Mucosa of descending colon (tissue), 3 donors: ENCODE results near the gene ARAP1. TPM values are rescaled to one million over a fixed set of nuclear protein-coding genes. Genes with fewer than 3 reads are reported as not detected.

ENCODE experiments used
- ATAC-seq: fragments of 200-7000 bp; cut with Tn5 transposase; one replicate; pipeline ENCODE4 v1.9.1; 2020; ENCODE audit warnings: mild to moderate bottlenecking, moderate library complexity
- DNase-seq, 3 donors: peaks; one replicate each; pipeline ENCODE4 v3.0.0-alpha.2; 2020
- H3K36me3 ChIP-seq: fragments of 200-600 bp; one replicate; pipeline ENCODE4 v1.8.0; 2021; ENCODE audit warnings: low read depth, mild to moderate bottlenecking
- H3K4me1 ChIP-seq: fragments of 200-600 bp; one replicate; pipeline ENCODE4 v1.8.0; 2021; ENCODE audit warnings: low read depth, mild to moderate bottlenecking
- H3K4me3 ChIP-seq: fragments of 200-600 bp; one replicate; pipeline ENCODE4 v1.8.0; 2021; ENCODE audit warnings: mild to moderate bottlenecking
- H3K9me3 ChIP-seq: fragments of 200-600 bp; one replicate; pipeline ENCODE4 v1.8.0; 2021; ENCODE audit warnings: mild to moderate bottlenecking
- CTCF ChIP-seq: fragments of 200-600 bp; IDR thresholded peaks from one replicate; pipeline ENCODE4 v1.8.0; 2022; ENCODE audit warnings: antibody characterized with exemption, mild to moderate bottlenecking
- intact Hi-C, 2 donors: fragments of 100-400 bp; cut with DNase I in 1 of 2; cut with micrococcal nuclease in 1 of 2; formaldehyde crosslinking; loops; one replicate each; pipeline versions ENCODE4 v1.11.0 to v1.11.1; 2022; cut with DNase I, micrococcal nuclease
- total RNA-seq, 3 donors: library from RNA; stranded (reverse); fragmentation: NEBNext Ultra II Directional in 2 of 3; extraction: Animal tissue kit (Norgen Biotek cat#: 25700) in 2 of 3; gene quantifications; one replicate each; pipeline versions ENCODE4 v1.2.1 to v1.2.4, GENCODE V29; 2021 to 2023
- donor health status: DM: no; HTN: no; CAD: no; lungs with moderate emphysema.
- donor health status: DM: no; HTN: no; CAD: no.
- donor health status: DM: no; HTN: yes; CAD: no.

Gene ARAP1
- total RNA-seq, 3 donors from 2014 or later = 69.3 to 84.8 (median 84.0) TPM

GRCh38 chr11:72668629-72669347 is 83.4 kb downstream of the ARAP1 start:
- H3K9me3 ChIP-seq = peaks cover 8% of the 10 kb centered on the region
- no peaks in the 10 kb centered on the region for H3K36me3 ChIP-seq
- no peak for TF ChIP-seq CTCF
- intact Hi-C loops = no loop called here
- DNase-seq (no peak), ATAC-seq (no peak)
- no peak overlapping the region for H3K4me3 ChIP-seq
- H3K4me1 ChIP-seq = no peaks in the 10 kb centered on the region

- no peak for ATAC-seq
- Histone ChIP-seq H3K9me3 (peaks cover 8% of the 10 kb centered on the region), H3K4me1 (no peaks in the 10 kb centered on the region), H3K36me3 (no peaks in the 10 kb centered on the region), H3K4me3 (no peak overlapping the region)
- DNase-seq = no peak
- intact Hi-C loops = no loop called here
- no peak for TF ChIP-seq CTCF
Measured at GRCh38 chr11:72665911-72666472, 86.2 kb downstream of the ARAP1 start.

GRCh38 chr11:72662036-72662435 is 90.2 kb downstream of the ARAP1 start:
- no peak for ATAC-seq
- H3K4me1 ChIP-seq = no peaks in the 10 kb centered on the region
- H3K36me3 ChIP-seq = no peaks in the 10 kb centered on the region
- intact Hi-C loops = no loop called here
- no peak for DNase-seq
- H3K4me3 ChIP-seq = no peak overlapping the region
- no peaks in the 10 kb centered on the region for H3K9me3 ChIP-seq
- no peak for TF ChIP-seq CTCF

GRCh38 chr11:72661486-72661885 is 90.7 kb downstream of the ARAP1 start:
- DNase-seq (no peak), ATAC-seq (no peak)
- Histone ChIP-seq H3K9me3 (no peaks in the 10 kb centered on the region), H3K4me1 (no peaks in the 10 kb centered on the region), H3K4me3 (no peak overlapping the region), H3K36me3 (no peaks in the 10 kb centered on the region)
- no peak for TF ChIP-seq CTCF
- intact Hi-C loops = no loop called here

GRCh38 chr11:72658989-72659640 is 93.1 kb downstream of the ARAP1 start:
- intact Hi-C loops = no loop called here
- Histone ChIP-seq H3K4me1 (no peaks in the 10 kb centered on the region), H3K9me3 (no peaks in the 10 kb centered on the region), H3K4me3 (no peak overlapping the region), H3K36me3 (no peaks in the 10 kb centered on the region)
- ATAC-seq (no peak), DNase-seq (no peak)
- no peak for TF ChIP-seq CTCF
